NCI-H510A treated with DMSO at 0.1 percent for 48 hours (cell line): ENCODE measurements around the gene CD82.

Source experiments
- DNase-seq: peaks from one replicate; lab custom pipeline; 2025; lab: John Stamatoyannopoulos, UW

The CD82 gene

GRCh38 chr11:44565211-44565952, at the start of gene CD82:
CD82 (plus strand) TSS chr11:44565663; CDS start chr11:44594663, 29,000 bp downstream.
- DNase-seq: peak; percentile 83

- no peak for DNase-seq
Measured at GRCh38 chr11:44516688-44517507, 48.6 kb upstream of the CD82 start.

GRCh38 chr11:44517541-44517940, 47.9 kb upstream of the CD82 start:
- no peak for DNase-seq

- DNase-seq: peak; percentile 0
Measured at GRCh38 chr11:44518968-44519550, 46.4 kb upstream of the CD82 start.

- DNase-seq: no peak
Measured at GRCh38 chr11:44519989-44520737, 45.3 kb upstream of the CD82 start.

- DNase-seq: no peak
Measured at GRCh38 chr11:44521148-44521547, 44.3 kb upstream of the CD82 start.

- DNase-seq: no peak
Measured at GRCh38 chr11:44522294-44522693, 43.2 kb upstream of the CD82 start.

GRCh38 chr11:44524346-44524745, 41.1 kb upstream of the CD82 start:
- DNase-seq: no peak

- no peak for DNase-seq
Measured at GRCh38 chr11:44524751-44525201, 40.7 kb upstream of the CD82 start.

GRCh38 chr11:44525473-44526252, 39.8 kb upstream of the CD82 start:
- DNase-seq: no peak

- no peak for DNase-seq
Measured at GRCh38 chr11:44526438-44526837, 39.0 kb upstream of the CD82 start.

- no peak for DNase-seq
Measured at GRCh38 chr11:44527476-44527875, 38.0 kb upstream of the CD82 start.

GRCh38 chr11:44528103-44528502, 37.4 kb upstream of the CD82 start:
- no peak for DNase-seq

GRCh38 chr11:44528581-44528980, 36.9 kb upstream of the CD82 start:
- DNase-seq: no peak

- DNase-seq: no peak
Measured at GRCh38 chr11:44529895-44530412, 35.5 kb upstream of the CD82 start.

GRCh38 chr11:44530413-44531115, 34.9 kb upstream of the CD82 start:
- no peak for DNase-seq

GRCh38 chr11:44531116-44531504, 34.4 kb upstream of the CD82 start:
- no peak for DNase-seq

GRCh38 chr11:44531636-44532035, 33.8 kb upstream of the CD82 start:
- no peak for DNase-seq

GRCh38 chr11:44532809-44533208, 32.7 kb upstream of the CD82 start:
- no peak for DNase-seq

GRCh38 chr11:44533921-44534711, 31.3 kb upstream of the CD82 start:
- DNase-seq: no peak
